Stimulated activated CD8-positive, alpha-beta memory T cell treated with anti-CD3 and anti-CD28 coated beads, Interleukin-4, amount 100 ng/mL, for 1 hour (primary cell): Measurements from ENCODE around the gene MCM10.

ENCODE experiments used
- DNase-seq, 2 donors: peaks; one replicate each; pipeline ENCODE4 v3.0.0-alpha.2; 2020; ENCODE audit warnings: low read depth in 2 of 2, low spot score in 1 of 2

The MCM10 gene

DNA sequence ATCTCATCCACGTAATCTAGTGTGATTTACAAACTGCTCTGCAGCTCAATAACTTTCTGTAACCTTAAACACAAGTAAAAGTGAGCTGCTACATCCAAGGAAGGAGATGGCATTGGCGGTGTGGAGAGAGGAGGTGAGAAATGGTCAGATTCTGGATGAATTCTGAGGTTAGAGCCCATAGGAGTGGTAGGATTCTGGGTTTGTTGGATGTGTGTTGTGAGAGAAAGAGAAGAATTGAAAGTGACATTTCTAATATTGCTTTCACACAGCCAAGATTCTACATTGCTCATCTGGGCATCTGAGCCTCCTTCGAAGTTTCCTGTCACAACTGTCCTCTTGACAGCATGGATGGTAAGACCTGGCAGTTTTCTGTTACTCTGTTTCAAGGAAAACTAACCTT, 2.5 kb downstream of the MCM10 start:
- no peak for DNase-seq

DNA sequence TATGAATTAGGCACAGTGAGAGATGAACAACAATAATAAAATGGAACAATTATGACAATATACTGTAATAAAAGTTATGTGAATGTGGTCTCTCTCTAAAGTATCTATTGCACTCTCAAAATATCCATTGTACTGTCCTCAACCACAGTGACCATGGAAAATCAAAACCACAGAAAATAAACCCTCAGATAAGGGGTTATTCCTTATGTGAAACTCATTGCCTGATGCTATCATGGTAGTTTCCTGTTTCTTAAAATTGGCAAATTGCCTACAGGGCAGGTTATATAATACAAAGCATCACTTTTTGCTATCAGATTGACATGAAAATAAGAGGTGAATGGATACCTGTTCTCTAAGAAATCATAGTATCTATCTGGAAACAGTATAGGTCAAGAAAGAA, 3.8 kb downstream of the MCM10 start:
- no peak for DNase-seq

DNA sequence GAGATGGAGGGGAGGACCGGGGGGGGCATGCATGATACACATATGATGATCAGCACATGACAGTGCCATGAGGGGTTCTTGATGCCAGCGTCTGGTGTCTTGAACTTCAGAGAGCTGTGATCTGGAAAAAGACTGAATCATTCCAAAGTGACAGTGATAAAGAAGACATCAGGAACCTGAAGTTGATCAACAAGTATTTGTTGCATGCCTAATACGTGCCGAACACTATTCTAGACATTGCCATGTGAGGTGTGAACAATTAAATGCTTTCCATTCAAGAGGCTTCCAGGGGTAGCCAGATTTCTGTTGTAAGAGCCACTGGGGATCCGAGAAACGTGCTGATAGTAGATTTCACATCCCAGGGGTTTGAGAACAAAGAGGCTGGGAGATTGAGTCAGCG, 6.2 kb downstream of the MCM10 start:
- no peak for DNase-seq

DNA sequence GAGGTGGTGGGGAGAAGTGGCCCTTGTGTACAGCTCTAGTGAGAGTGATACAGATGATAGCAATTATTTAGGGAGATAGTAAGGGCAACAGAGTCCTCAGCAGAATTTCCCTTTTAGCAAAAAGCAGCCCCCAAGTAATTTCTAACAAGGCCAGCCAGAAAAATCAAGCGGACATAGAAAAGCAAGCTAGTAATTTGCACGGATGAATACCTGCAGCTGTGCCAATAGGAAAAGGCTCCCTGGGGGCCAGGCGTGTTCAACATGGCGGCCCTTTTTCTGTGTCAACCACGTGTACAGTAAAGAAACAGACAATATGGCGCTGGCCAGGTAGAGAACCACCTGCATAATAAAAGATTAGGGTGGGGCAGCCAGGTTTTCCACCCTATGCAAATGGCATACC, 7.4 kb downstream of the MCM10 start:
- no peak for DNase-seq

DNA sequence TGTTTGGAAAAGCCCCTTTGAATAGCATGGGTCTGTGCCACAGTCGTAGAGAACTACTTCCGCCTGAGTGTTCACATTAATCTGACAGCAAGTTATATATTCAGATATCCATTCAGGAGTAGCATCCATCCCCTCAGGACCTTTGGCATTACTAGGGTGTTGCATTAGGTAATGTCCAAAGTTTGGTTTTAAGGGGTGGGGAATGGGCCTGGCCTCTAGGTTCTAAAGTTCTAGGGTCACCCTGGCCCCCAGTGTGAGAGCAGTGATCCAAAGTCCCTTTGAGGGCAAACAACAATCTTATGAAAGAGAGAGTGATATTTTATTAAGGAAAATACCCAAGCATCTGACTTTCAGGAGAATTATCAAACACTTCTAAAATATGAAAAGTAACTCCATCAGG, 12.3 kb downstream of the MCM10 start:
- DNase-seq, result no peak

DNA sequence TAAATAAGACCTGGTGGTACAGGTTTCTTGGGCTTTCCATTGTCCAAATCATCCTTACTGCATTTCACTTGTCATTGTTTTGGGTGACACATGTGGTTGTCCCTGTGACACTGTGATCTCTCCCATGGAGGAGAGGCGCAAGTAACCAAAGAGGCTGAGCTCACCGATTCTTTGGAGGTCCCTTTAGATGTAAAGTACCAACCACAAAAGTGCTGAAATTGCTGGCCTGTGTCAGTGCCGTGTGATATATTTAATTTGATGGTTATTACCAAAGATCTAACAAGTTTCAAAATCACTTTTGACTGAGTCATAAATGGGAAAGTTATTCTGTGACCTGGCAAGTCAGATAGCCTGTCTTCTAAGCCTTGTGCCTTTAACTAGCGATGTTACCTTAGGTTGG, 19.4 kb downstream of the MCM10 start:
- DNase-seq, result no peak

DNA sequence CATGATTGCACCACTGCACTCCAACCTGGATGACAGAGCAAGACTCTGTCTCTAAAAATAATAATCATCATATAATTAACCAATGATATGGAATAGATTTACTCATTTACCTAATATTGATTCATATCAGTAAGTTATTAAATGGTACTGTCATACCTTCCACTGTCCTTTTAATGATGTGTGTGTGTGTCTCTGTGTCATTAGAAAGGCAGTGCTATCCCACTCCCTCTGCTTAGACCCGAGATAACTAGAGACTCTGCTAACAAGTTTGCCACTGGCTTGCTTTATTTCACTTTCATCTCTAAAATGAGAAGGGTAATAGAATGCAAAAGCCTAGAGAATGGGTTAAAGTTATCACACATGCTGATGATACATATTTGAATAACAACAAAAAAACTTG, 21.1 kb downstream of the MCM10 start:
- DNase-seq, result no peak

DNA sequence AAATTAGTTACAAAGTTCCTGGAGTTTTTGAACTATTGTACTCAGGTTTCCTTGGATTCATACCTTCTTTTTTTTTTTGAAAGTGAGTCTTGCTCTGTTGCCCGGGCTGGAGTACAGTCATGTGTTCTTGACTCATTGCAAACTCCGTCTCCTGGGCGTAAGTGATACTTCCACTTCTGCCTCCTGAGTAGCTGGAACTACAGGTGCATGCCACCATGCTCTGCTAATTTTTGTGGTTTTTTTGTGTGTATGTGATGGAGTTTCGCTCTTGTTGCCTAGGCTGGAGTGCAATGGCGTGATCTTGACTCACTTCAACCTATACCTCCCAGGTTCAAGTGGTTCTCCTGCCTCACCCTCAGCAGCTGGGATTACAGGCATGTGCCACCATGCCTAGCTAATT, 22.3 kb downstream of the MCM10 start:
- DNase-seq, result no peak

DNA sequence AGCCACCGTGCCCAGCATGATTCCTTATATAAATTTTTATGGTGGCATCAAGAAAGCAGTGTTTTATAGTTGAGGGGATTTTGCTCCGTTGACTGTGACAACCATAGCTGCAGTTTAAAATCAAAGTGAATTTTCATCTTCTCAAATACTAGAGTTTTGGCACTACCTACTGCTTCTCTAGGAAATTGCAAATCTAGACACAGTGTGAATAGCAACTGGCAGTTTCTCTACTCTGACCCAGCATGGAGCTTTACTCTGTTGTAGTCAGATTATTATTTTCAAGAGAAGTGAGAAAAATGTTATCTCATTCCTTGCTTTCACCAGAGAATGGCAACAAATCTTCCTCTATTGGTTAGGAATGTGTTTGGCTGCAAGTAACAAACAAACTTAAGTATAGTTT, 22.9 kb downstream of the MCM10 start:
- DNase-seq, result no peak

DNA sequence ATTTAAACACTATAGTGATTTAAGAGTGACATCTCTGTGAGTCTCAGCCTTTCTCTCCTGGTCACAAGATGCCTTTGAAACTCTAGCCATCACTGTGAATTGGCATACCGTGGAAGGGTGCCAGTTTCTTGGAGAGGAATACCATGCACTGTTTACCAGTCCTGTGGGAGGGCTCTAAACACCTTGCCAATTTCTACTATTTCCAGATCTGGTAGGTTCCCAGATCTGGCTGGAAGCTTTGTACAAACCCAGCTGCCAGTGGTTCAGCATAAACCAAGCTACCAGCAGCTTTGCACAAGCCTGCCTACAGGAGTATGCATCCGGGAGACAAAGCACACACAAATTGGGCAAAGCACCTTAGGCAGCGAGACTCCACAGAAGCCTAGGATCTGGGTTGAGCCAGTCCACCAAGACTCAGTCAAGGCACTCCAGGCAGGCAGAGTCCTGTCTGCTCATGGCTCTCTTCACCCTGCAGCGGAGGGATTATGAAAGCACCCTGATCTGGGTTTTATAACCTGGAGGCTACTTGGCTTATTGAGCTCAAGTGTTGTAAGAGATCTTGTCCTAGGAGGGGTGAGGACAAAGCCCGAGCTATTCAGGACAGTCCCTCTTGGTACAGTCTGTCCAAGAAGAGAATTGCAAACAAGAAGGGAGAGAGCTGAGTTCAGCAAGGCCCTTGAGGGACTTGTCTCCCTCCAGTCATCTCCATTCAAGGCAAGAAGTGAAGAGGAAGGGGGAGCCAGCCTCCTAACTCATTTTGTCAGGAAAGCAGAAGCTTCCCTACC, 23.6 kb downstream of the MCM10 start:
- no peak for DNase-seq

DNA sequence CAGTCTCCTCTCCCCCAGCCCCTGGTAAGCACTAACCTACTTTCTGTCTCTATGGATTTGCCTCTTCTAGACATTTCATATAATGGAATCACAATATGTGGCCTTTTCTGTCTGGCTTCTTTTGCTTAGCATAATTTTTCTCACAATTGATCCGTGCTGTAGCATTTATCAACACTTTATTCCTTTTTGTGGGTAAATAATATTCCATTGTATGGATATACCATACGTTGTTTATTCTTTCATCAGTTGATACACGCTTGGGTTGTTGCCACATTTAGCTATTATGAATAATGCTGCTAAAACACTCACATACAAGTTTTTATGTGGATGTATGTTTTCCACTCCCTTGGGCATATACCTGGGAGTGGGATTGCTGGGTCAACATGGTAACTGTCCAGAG, 25.8 kb downstream of the MCM10 start:
- no peak for DNase-seq

DNA sequence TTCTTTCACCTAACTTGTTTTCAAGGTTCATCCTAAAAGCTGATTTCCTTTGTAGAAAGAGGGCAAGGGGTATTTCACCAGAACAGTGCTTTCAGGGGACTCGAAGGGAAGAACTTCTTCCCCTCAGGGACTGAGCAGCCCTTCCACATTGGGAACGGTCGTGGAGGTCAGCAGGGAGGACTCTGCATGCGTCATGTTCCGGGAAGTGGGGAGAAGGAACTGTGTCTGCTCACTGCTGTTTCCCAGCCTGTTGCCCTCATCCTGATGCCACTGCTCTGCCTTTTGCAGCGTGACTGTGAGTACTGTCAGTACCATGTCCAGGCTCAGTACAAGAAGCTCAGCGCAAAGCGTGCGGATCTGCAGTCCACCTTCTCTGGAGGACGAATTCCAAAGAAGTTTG, 27.2 kb downstream of the MCM10 start:
- DNase-seq, result no peak

DNA sequence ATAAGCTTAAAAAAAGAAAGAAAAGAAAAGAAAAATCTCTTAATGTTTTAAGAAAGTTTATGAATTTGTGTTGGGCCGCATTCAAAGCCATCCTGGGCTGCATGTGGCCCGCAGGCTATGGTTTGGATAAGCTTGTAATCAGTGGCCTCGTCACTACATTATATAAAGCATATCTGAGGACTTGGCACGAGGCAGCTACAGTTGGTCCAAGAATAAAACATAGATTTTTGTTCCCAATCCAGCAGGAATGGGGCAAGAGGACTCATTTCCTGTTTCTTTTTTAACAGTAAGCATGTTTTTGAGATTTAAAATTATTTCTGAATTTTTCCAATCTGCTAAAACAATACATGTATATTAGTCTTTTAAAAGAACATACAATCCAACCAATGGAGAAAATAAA, 28.6 kb downstream of the MCM10 start:
- no peak for DNase-seq

DNA sequence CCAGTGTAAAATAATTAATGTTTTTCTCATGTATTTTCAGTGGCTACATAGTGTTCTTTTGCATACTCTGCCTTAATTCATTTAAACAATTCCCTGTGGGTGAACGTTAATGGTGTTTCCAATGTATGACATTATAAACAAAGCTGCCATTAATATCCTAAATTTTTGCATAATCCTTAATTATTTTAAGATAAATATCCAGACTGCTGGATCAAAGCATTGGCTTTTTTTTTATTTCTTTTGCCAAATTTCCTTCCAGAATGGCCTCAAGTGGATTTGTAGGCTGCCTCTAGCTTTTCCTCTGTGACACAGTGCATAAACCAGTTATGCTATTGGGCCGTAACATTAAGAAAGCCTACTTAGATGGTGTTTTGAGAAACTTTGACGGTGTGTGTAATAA, 29.5 kb downstream of the MCM10 start:
- DNase-seq, result no peak

DNA sequence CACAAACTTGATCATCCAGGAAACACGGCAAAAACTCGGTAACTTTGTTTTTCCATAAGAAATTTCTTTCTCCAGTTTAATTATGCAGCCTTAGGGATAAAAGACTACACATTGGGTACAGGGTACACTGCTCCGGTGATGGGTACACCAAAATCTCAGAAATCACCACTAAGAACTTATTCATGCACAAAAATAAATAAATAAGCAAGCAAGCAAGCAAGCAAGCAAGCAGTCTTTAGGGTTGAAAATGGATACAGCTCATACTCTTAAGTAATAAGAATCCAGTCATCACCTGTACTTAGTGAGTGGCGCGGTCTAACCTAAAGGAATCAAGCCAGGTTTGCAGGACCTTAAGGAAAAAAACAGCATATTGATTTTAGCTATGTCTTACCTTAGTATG, 30.0 kb downstream of the MCM10 start:
- no peak for DNase-seq

DNA sequence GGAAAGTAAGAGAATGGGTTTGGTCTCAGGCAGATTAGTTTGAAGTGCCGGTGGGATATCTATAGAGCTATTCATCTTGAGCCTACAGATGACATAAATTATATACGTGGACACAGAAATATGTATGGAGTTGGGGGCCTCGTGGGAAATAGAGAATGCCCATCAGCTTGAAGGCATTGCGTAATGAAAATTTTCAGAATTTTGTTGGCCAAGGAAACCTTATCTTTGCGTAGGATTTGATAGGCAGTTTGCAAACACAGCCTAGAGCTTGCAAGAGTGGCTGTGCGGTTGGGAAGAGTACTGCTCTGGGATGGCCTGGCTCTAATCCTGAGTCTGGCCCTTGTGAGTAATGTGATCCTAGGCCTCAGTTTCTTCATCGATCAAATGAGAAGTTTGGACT, 32.3 kb downstream of the MCM10 start:
- DNase-seq, result no peak

DNA sequence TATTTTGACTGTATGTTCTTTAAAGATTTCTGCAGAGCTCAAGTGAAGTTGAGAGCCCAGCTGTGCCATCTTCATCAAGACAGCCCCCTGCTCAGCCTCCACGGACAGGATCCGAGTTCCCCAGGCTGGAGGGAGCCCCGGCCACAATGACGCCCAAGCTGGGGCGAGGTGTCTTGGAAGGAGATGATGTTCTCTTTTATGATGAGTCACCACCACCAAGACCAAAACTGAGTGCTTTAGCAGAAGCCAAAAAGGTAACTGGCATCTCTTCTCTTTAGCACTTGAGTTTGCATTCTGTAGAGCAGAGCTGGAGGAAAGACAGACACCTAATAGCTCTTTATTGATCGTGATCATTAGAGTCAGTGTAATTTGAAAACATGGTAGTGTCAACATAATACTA, 33.7 kb downstream of the MCM10 start:
- DNase-seq, result no peak

DNA sequence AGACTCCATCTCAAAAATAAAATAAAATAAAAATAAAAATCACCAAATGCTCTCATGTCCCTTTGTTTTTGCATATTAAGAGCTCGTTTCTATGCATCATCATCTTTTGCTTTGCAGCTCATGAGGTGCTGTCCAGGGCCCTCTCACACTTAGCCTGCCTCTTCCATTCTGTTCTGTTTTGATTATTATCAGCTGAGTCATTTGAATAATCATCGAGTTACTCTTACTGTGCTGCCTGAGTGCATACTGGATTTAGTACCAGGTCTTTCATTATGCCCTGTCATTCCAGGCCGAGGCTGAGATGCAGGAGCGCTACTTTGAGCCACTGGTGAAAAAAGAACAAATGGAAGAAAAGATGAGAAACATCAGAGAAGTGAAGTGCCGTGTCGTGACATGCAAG, 39.8 kb downstream of the MCM10 start:
- DNase-seq, result no peak

DNA sequence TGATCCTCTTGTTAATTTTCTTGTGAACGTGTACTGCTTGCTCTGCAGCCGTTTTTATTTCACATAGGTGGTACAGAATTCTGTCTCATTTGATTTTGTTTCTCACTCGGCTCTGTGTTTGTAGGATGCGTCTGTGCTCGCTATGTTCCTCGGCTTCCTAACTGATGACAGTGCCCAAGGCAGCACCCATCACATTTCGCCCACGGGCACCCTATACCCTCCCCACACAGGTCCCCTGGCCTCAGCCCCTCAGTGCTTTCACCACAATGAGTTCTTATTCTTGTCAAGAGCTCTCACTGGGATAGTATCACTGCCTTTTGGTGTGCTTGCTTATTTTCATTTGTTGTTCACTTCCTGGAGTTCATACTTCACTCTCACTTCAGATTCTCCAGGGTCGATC, 44.7 kb downstream of the MCM10 start:
- no peak for DNase-seq

DNA sequence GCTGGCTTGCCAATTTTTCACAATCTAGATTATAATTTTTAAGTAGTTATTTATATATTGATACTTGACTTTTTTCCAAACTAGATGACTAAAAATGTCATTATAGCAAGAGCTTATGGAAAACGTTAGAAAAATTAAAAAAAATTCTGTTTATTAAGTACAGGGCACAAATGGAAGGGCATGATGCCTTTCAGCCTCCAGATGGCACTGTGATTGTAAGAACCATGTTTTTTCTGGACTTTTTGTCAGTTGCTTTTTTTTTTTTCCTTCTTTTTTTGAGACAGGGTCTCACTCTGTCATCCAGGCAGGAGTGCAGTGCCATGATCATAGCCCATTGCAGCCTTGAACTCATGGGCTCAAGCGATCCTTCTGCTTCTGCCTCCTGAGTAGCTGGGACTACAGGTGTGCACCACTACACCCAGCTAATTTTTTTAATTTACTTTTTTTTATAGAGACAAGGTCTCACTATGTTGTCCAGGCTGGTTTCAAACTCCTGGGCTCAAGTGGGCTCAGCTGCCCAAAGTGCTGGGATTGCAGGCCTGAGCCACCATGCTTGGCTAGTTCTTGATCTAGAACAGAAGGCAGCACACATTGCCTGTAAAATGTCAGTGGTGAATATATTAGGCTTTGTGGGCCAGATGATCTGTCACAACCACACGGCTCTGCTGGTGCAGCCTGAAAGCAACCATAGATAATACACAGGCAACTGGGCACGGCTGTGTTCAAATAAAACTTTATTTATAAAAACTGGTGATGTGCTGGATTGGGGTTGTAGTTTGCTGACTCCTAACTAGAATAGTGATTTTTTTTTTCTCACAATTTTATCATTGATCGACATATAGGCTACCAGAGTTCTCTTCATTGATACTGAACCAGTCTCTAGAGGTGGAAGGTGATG, 45.4 kb downstream of the MCM10 start:
- DNase-seq, result no peak

DNA sequence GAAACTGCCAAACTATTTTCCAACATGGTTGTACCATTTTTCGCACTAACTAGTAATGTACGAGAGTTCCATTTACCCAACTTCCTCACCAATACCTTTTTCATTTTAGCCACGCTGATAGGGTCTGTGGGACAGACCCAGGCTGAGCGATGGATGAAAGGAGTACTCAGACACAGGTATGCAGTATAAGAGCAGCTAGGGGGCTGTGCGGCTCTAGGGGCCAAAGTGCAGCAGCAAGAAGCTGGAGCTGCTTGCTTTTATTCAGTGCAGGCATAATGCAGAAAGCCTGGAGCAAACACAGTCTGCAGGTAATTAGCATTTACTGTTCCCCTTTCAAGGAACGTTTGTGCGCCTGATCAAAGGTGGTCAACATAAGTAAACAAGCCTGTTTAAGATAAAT, 51.8 kb downstream of the MCM10 start:
- DNase-seq, result no peak

DNA sequence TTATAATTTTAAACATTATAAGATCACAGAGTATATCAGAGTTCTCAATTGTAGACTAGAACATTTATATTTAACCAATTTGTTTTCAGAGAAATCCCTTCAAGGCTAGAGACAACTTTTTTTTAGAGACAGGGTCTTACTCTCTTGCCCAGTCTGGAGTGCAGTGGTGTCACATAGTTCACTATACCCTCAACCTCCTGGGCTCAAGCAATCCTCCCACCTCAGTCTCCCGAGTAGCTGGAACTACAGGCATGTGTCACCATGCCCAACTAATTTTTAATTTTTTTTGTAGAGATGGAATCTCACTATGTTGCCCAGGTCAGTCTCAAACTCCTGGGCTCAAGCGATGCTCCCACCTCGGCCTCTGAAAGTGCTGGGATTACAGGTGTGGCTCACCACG, 57.5 kb downstream of the MCM10 start:
- DNase-seq, result no peak
